Effector CD8-positive, alpha-beta T cell (primary cell): ENCODE measurements around the gene LEMD1.
"Not testable (repeated sequence)": the region's sequence is repeated elsewhere in the genome, so short reads cannot be mapped to it uniquely, and the experiment has no call there.

Experiments used
- DNase-seq: peaks from one replicate; lab custom pipeline; 2025; lab: John Stamatoyannopoulos, UW

The LEMD1 gene

DNA sequence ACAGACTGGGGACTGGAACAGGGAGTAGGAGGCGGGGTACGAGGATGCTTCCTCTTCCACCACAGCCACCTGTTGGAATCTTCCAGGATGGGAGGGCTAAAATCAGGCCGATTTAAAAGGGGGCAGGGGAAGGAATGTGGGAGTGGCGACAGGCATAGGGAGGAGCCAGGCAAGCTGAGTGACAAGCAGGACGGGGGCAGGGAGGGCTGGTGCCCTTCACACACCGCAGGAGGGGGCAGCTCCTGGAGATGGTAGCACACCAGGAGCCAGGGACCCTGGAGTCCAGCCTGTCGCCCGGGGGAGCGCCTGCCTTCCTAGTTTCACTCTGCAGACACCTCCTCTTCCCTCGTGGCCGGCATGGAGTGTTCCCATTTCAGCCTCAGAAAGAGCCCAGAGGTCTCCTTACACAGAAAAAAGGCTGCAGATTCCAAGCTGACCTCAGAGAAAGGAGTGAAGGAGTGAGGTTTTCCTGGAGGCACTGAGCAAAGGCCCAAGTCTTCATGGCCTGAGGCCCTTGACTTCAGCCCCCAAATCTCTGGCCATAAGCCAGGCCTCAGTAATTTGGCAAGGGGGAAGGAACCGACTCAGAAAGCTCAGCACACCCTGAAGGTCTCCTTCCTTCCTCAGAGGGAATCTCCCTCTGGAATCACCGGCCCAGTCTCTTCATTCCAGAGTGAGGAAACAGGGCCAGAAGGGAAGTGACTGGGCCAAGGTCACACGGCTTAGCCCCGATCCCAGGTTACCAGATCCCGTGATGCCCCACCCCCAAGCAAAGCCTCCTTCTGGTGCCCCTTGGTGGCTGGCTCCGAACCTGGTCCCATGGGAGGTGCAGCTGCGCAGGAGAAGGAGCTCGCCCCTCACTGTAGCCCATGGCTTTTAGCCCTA is 25.8 kb upstream of the LEMD1 start:
- DNase-seq: no peak

DNA sequence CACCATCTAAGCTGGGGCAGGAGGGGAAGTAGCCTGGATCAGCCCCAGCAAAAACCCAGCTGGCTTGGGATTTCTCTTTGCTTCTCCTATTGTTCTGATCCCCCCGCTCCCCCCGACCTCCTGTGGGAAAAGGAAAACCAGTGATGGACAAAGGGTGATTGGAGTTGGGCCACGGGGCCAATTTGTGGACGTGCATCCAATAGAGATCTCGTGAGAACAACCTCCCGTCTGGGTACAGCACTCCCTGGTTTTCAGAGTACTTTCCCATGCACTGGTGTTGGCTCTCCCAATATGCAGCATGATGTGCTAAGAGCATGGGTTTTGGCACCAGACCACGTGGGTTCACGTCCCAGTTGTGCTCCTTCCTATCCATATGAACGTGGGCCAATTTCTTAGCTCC is 25.0 kb upstream of the LEMD1 start:
- no peak for DNase-seq

DNA sequence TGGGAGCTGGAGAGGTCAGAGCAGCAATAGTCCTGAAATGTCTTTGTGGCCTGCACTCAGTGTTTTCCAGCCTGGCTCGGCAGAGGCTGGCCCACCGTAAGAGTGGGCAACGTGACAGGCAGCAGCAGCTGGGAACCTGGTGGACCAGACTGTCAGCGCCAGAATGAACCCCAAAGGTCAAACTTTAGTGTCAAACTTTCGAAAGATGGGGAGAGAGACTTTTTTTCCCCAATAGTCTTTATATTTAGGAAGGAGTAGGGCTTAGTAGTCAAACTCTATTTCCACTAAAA is 23.7 kb upstream of the LEMD1 start:
- no peak for DNase-seq

- no peak for DNase-seq
Observed at GRCh38 chr1:205444931-205445645, 23.2 kb upstream of the LEMD1 start.

- DNase-seq: no peak
Observed at GRCh38 chr1:205444300-205444930, 22.6 kb upstream of the LEMD1 start.

- DNase-seq: no peak
Observed at GRCh38 chr1:205443585-205444299, 21.9 kb upstream of the LEMD1 start.

- no peak for DNase-seq
Observed at GRCh38 chr1:205442051-205442725, 20.3 kb upstream of the LEMD1 start.

DNA sequence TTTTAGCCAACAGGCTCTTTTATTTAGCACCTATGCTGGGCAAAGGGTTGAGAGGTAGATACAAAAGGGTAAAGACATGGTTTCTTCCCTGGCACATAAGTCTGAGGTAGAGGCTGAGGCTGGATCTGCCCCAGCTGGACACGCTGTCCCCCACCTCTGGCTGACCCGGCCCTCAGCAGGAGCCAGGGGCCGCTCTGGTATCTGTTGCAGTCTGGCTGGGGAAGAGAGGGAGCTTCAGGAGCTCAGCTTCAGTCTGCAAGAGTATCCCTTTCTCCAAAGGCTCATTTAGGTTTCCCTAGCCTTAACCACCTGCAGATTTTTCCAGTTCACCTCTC is 19.8 kb upstream of the LEMD1 start:
- no peak for DNase-seq

GRCh38 chr1:205441318-205441633 is 19.4 kb upstream of the LEMD1 start:
- DNase-seq: no peak

DNA sequence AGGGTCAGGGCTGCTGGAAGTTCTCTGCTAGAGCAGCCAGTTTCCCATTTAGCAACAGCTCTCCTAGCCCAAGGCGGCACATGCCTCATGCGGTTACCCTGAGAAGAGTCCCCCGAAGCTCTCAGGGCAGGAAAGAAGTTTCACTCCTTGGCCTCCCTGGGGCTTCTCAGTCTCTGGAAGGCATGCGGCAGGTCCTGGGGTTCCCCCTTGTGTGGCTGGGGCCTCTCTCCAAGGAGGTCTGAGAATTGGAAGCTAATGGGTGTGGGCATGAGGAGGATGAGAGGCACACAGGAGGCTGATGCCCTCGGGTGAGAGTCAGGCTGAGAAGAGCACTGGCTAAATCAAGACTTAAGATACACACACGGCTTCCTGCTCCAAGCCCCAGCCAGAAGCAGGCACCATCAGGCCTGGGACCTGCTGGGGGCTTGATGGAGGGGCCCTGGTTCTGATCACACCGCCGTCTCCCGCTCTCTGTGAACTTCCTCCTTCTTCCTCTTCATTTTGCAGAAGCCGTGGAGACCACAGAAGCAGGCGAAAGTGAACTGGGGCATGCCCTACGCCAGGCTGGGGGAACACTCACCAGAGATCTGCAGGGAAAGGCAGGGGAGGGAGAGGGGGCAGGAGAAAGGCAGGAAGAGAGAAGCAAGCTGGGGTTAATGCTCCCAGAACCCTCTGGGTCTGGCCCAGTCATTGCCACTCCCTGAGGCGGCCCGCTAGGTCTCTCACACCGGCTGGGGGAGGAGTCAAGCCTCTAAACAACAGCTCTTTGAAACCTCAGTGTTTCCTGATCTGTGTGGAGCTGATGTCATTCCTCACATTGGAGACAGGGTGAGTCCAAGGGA is 18.8 kb upstream of the LEMD1 start:
- DNase-seq: peak; percentile 30

- no peak for DNase-seq
Observed at GRCh38 chr1:205440121-205440475, 18.2 kb upstream of the LEMD1 start.

- no peak for DNase-seq
Observed at GRCh38 chr1:205438213-205439158, 16.6 kb upstream of the LEMD1 start.

DNA sequence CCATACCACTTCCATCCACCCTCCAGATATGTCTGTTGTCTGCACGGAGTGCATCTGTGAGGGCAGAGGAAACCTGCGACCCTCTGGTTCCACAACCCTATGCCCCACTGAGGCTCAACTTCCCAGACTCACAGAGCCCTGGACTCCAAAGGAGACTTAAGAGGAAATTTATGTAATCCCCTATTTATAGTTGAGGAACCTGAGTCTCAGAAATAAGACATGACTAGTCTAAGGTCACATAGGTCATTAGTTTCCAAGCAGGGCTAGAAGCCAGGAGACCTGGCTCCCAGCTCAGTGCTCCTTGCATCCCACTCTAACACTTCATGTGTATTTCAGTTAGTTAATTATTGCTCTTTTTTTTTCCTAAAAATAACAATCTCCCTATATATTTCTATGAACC is 15.7 kb upstream of the LEMD1 start:
- DNase-seq: no peak

DNA sequence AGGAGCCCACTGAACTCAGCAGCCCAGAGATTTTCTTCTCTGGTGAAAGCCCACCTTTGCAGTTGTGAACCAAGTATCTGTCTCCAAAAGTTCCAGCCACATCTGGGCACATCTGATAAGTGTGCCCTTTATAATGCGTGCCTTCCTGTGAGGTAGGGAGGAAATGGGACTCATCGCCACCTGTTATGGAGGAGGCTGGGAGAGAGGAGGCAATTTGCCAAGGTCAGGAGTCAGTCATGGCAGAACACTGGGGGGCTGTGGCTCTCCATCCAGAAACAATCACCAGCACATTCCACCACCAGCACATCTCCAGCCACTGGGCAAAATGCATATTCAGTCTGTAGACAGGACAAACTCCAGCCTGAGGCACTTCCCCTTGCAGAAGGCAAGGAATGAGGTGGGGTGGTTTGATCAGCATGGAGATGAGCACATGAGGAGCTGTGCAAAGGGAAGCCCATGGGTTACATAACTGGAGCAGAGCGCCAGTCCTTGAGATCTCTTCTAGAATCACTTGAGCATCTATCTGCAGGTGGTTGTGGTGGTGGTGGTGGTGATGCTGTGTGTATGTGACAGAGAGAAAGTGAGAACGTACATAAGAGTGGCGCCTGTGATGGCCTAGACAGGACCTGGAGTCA is 15.0 kb upstream of the LEMD1 start:
- no peak for DNase-seq

DNA sequence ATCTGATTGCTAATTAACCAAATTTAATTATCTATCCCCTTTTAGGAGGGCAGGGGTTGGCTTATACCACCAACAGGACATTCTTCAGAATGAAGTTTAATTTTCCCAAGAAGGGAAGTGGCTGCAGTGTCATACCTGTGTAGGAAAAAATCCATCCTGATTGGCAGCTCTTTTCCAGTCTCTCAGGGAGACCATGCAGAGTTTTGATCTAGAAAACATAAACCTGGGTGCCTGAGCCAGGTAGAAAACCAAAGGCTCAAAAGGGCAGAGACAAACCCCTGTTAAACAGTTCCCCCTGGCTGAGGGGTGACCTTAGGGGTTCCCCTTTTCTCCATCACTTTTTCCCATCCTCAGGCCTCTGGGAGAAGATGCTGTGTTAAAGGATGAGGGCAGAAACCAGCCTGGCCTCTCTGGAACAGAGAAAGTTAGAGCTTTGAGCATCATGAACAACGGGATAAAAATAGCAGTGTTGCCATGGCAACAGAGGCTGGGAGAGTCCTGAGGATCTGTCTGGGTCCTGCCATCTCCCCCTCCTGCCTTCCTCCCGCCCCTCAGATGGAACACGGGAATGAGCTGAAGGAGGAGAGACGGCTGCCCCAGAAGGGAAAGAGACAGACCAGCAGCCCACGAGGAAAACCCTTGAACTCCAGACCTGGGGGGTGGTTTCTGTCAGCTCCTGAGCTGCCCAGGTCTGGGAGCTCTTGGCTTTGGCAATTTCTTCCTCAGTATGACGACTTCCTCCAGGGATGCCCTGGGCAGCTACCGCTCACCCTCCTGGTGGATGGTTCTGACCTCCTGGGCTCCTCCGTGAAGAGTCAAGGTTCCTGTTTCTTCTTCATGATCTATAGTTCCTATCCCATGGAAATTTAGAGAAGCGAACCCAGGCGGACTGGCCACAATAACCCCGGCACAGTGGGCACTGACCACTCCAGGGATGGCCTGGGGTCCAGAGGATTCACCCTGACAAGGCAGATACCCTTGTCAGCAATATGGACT is 14.0 kb upstream of the LEMD1 start:
- no peak for DNase-seq

GRCh38 chr1:205434738-205435137 is 12.9 kb upstream of the LEMD1 start:
- no peak for DNase-seq

DNA sequence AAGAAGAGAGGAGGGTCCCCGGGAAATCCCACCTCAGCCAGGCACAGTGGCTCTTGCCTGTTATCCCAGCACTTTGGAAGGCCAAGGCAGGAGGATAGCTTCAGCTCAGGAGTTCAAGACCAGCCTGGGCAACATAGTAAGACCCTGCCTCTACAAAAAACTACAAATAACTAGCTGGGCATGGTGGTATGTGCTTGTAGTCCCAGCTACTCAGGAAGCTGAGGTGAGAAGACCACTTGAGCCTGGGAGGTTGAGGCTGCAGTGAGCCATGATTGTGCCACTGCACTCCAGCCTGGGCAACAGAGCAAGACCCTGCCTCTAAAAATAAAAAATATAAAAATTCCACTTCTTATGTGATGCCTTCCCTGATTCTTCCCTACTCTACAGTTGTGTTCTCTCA is 10.8 kb upstream of the LEMD1 start:
- DNase-seq: not testable (repeated sequence)

DNA sequence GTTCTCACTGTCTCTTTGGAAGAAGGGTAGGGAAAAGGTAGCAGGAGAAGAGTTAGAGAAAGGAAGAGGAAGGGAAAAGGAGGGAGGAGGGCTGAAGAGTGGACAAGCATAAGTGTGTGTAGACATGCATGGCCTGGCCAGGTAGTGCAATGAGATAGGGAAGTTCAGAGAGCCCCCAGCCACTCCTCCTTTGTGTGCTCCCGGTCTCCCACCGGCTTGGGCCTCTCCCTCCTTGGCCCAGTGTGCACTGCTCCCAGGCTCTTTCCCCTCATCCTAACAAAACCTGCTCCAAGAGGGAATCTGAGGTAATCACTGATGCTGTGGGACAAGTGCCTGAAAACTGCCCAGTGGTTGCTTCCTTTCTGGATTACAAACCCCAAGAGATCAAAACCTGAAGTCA is 10.3 kb upstream of the LEMD1 start:
- DNase-seq: no peak
